PC-3 (cell line): Measurements from ENCODE around the gene GDI2. TPM values are rescaled to one million over a fixed set of nuclear protein-coding genes. Genes with fewer than 3 reads are reported as not detected.
"Not testable (repeated sequence)": the region's sequence is repeated elsewhere in the genome, so short reads cannot be mapped to it uniquely, and the experiment has no call there.

Experiments
- ATAC-seq: fragments of 200-7000 bp; cut with Tn5 transposase; 2 replicates; pipeline ENCODE4 v1.9.1; 2020; ENCODE audit warnings: mild to moderate bottlenecking, moderate library complexity
- BruUV-seq: library from RNA; stranded (reverse); fragments of 400-500 nt; replicated peaks from 2 replicates; lab custom pipeline; 2021; lab: Mats Ljungman, UMichigan
- CTCF ChIA-PET: fragments of 300-600 bp; sonication (Branson Sonifier 250); formaldehyde crosslinking; loops from one replicate; lab custom pipeline; 2022; ENCODE audit warnings: antibody characterized with exemption; lab: Charles Lee
- POLR2A ChIA-PET: fragments of 300-600 bp; sonication (Branson Sonifier 250); formaldehyde crosslinking; loops from one replicate; lab custom pipeline; 2022; ENCODE audit warnings: antibody characterized with exemption; ENCODE audit not compliant: unreplicated experiment; lab: Charles Lee
- DNase-seq: peaks from one replicate; pipeline ENCODE4 v3.0.0-alpha.2; 2015
- H2AFZ ChIP-seq: fragments of 300-600 bp; sonication (generic); 2 replicates; pipeline ENCODE4 v1.6.0; 2016; ENCODE audit warnings: antibody characterized with exemption, low read length
- H3F3A ChIP-seq: fragments of 300-600 bp; sonication (generic); one replicate; pipeline ENCODE4 v1.6.0; 2017; ENCODE audit warnings: antibody characterized with exemption, low read length, control low read depth, mild to moderate bottlenecking; ENCODE audit not compliant: unreplicated experiment
- H3K27ac ChIP-seq: fragments of 300-600 bp; sonication (generic); 2 replicates; pipeline ENCODE4 v1.5.1; 2016; ENCODE audit warnings: mild to moderate bottlenecking, low read length
- H3K27me3 ChIP-seq: fragments of 300-600 bp; sonication (generic); 2 replicates; pipeline ENCODE4 v1.6.1; 2016; ENCODE audit warnings: low read length, mixed read lengths
- H3K36me3 ChIP-seq: fragments of 300-600 bp; sonication (generic); 2 replicates; pipeline ENCODE4 v1.6.1; 2016; ENCODE audit warnings: low read depth, mixed run types, low read length, mixed read lengths
- H3K4me1 ChIP-seq: fragments of 300-600 bp; sonication (generic); 2 replicates; pipeline ENCODE4 v1.5.1; 2016; ENCODE audit warnings: low read length; ENCODE audit not compliant: insufficient read depth
- H3K4me2 ChIP-seq: fragments of 300-600 bp; sonication (generic); 2 replicates; pipeline ENCODE4 v1.6.0; 2016; ENCODE audit warnings: low read length
- H3K4me3 ChIP-seq: fragments of 300-600 bp; sonication (generic); 2 replicates; pipeline ENCODE4 v1.5.1; 2016; ENCODE audit warnings: mild to moderate bottlenecking, low read length, mixed read lengths
- H3K79me2 ChIP-seq: fragments of 300-600 bp; sonication (generic); 2 replicates; pipeline ENCODE4 v1.6.1; 2017; ENCODE audit warnings: low read length, mixed read lengths
- H3K9ac ChIP-seq: fragments of 300-600 bp; sonication (generic); 2 replicates; pipeline ENCODE4 v1.6.0; 2016; ENCODE audit warnings: mild to moderate bottlenecking, low read length
- H3K9me2 ChIP-seq: fragments of 300-600 bp; sonication (generic); replicated peaks from 2 replicates; pipeline ENCODE4 v1.6.1; 2016; ENCODE audit warnings: mixed run types, low read length, mixed read lengths
- H3K9me3 ChIP-seq: fragments of 300-600 bp; sonication (generic); 2 replicates; pipeline ENCODE4 v1.6.1; 2016; ENCODE audit warnings: low read length, mixed read lengths
- H4K20me1 ChIP-seq: fragments of 300-600 bp; sonication (generic); 2 replicates; pipeline ENCODE4 v1.6.1; 2016; ENCODE audit warnings: low read length, mixed read lengths
- EZH2 ChIP-seq: fragments of 300-600 bp; sonication (generic); IDR thresholded peaks from one replicate; pipeline ENCODE4 v1.6.1; 2017; ENCODE audit warnings: antibody characterized with exemption, mild to moderate bottlenecking, low read length; ENCODE audit not compliant: unreplicated experiment
- EZH2phosphoT487 ChIP-seq: fragments of 300-600 bp; sonication (generic); IDR thresholded peaks from 2 replicates; pipeline ENCODE4 v1.6.1; 2018; ENCODE audit warnings: mild to moderate bottlenecking, antibody characterized with exemption, low read length, borderline replicate concordance
- intact Hi-C: fragments of 100-400 bp; cut with micrococcal nuclease; formaldehyde crosslinking; loops from 2 replicates; pipeline ENCODE4 v1.9.0; 2023
- total RNA-seq: library from RNA; depleted of rRNA; stranded (reverse); fragments of >200 nt; gene quantifications from 2 replicates; pipeline ENCODE4 v1.2.3, GENCODE V29; 2014
- TF ChIP-seq, protein P1 (sequence below): fragments of 300-600 bp; sonication (generic); conservative IDR thresholded peaks from 2 replicates; pipeline ENCODE4 v1.5.1; 2017; ENCODE audit warnings: antibody characterized with exemption, low read depth, mild to moderate bottlenecking, low read length

Gene GDI2
- total RNA-seq, 1 experiment from 2014 or later, result 122 TPM

- H3K36me3 ChIP-seq, result no peaks in the 10 kb centered on the region
- ATAC-seq (no peak), DNase-seq (no peak)
- no peak overlapping the region for H2AFZ ChIP-seq
- ChIA-PET POLR2A (no interaction called here), CTCF (no interaction called here)
- H3K9me3 ChIP-seq, result no peaks in the 10 kb centered on the region
- H3K4me3 ChIP-seq, result no peak overlapping the region
- H3K9me2 ChIP-seq, result no peaks in the 10 kb centered on the region
- H3K79me2 ChIP-seq, result no peaks in the 10 kb centered on the region
- no peak overlapping the region for H3K9ac ChIP-seq
- no peak overlapping the region for H3K4me2 ChIP-seq
- H3K4me1 ChIP-seq, result no peaks in the 10 kb centered on the region
- H3K27ac ChIP-seq, result no peak overlapping the region
- H3F3A ChIP-seq, result no peaks in the 10 kb centered on the region
- H3K27me3 ChIP-seq, result no peaks in the 10 kb centered on the region
- intact Hi-C loops, result no loop called here
- no peaks in the 10 kb centered on the region for H4K20me1 ChIP-seq
- TF ChIP-seq EZH2phosphoT487 (no peak), EZH2 (no peak)
- TF ChIP-seq, protein P1, sequence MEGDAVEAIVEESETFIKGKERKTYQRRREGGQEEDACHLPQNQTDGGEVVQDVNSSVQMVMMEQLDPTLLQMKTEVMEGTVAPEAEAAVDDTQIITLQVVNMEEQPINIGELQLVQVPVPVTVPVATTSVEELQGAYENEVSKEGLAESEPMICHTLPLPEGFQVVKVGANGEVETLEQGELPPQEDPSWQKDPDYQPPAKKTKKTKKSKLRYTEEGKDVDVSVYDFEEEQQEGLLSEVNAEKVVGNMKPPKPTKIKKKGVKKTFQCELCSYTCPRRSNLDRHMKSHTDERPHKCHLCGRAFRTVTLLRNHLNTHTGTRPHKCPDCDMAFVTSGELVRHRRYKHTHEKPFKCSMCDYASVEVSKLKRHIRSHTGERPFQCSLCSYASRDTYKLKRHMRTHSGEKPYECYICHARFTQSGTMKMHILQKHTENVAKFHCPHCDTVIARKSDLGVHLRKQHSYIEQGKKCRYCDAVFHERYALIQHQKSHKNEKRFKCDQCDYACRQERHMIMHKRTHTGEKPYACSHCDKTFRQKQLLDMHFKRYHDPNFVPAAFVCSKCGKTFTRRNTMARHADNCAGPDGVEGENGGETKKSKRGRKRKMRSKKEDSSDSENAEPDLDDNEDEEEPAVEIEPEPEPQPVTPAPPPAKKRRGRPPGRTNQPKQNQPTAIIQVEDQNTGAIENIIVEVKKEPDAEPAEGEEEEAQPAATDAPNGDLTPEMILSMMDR, result no peak
- no TSS peak for BruUV-seq
These were observed 27.4 kb upstream of the GDI2 start for GRCh38 chr10:5840314-5841307.

DNA sequence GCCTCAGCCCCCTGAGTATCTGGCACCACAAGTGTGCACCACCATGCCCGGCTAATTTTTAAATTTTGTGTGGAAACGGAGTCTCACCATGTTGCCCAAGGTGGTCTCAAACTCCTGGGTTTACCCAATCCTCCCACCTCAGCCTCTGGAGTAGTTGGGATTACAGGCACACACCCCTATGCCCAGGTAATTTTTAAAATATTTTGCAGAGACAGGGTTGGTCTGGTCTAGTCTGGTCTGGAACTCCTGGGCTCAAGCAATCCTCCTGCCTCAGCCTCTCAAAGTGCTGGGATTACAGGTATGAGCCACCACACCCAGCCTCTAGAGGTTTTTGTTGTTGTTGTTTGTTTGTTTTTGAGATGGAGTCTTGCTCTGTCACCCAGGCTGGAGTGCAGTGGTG lies 22.9 kb upstream of the GDI2 start:
- CTCF ChIA-PET, H3F3A ChIP-seq, H3K4me1 ChIP-seq, BruUV-seq, H3K36me3 ChIP-seq, H3K4me3 ChIP-seq, H3K9me2 ChIP-seq, H3K4me2 ChIP-seq, ATAC-seq, H3K79me2 ChIP-seq, intact Hi-C loops, POLR2A ChIA-PET, H3K27ac ChIP-seq, DNase-seq, H3K9me3 ChIP-seq, H3K27me3 ChIP-seq, H4K20me1 ChIP-seq, H3K9ac ChIP-seq, H2AFZ ChIP-seq: not testable (repeated sequence)

GRCh38 chr10:5835446-5836095 lies 22.3 kb upstream of the GDI2 start:
- ChIA-PET POLR2A (no interaction called here), CTCF (no interaction called here)
- TF ChIP-seq EZH2phosphoT487, result no peak
- TF ChIP-seq, protein P1, result no peak
- no peak for TF ChIP-seq EZH2
- no TSS peak for BruUV-seq
- Histone ChIP-seq H3K27me3 (no peaks in the 10 kb centered on the region), H3K4me3 (no peak overlapping the region), H3F3A (no peaks in the 10 kb centered on the region), H3K9ac (no peak overlapping the region), H3K79me2 (no peaks in the 10 kb centered on the region), H3K9me3 (no peaks in the 10 kb centered on the region), H4K20me1 (no peaks in the 10 kb centered on the region), H3K36me3 (no peaks in the 10 kb centered on the region), H2AFZ (no peak overlapping the region), H3K9me2 (no peaks in the 10 kb centered on the region), H3K4me2 (no peak overlapping the region), H3K27ac (no peak overlapping the region), H3K4me1 (peaks cover 7% of the 10 kb centered on the region; the same call in 1 of the 2 replicates)
- DNase-seq, result no peak
- intact Hi-C loops, result no loop called here
- no peak for ATAC-seq
